Lung (tissue), 12 donors: ENCODE results near the gene GPT2. TPM values are rescaled to one million over a fixed set of nuclear protein-coding genes. Genes with fewer than 3 reads are reported as not detected.

Experiments used
- ATAC-seq: fragments of 200-7000 bp; cut with Tn5 transposase; one replicate; pipeline ENCODE4 v1.9.1; 2020; ENCODE audit warnings: moderate number of reproducible peaks; ENCODE audit not compliant: insufficient read depth, low FRiP score
- DNase-seq, 3 donors: peaks; one replicate each; pipeline ENCODE4 v3.0.0-alpha.2; 2013 to 2017
- H3K27ac ChIP-seq, 2 donors: one replicate each; pipeline ENCODE4 v1.5.1; 2013; ENCODE audit warnings: mild to moderate bottlenecking in 2 of 2, moderate library complexity in 2 of 2, control low read depth in 1 of 2, inconsistent platforms in 1 of 2, low read depth in 1 of 2, low read length in 1 of 2
- H3K27me3 ChIP-seq, 3 donors: one replicate each; pipeline ENCODE4 v1.5.1; 2013; ENCODE audit warnings: low read length in 2 of 3; ENCODE audit not compliant: control insufficient read depth in 3 of 3, insufficient read depth in 3 of 3
- H3K36me3 ChIP-seq, 4 donors: one replicate each; pipeline ENCODE4 v1.5.1; 2013; ENCODE audit warnings: low read length in 4 of 4, mild to moderate bottlenecking in 1 of 4, moderate library complexity in 1 of 4; ENCODE audit not compliant: control insufficient read depth in 4 of 4, insufficient read depth in 4 of 4
- H3K4me1 ChIP-seq, 5 donors: one replicate each; pipeline ENCODE4 v1.5.1; 2013; ENCODE audit warnings: low read length in 5 of 5, mild to moderate bottlenecking in 2 of 5, moderate library complexity in 1 of 5; ENCODE audit not compliant: control insufficient read depth in 5 of 5, insufficient read depth in 5 of 5
- H3K4me3 ChIP-seq: one replicate; pipeline ENCODE4 v1.5.1; 2013; ENCODE audit warnings: mild to moderate bottlenecking, control low read depth, moderate library complexity
- H3K9ac ChIP-seq, 2 donors: one replicate each; pipeline ENCODE4 v1.5.1; 2013; ENCODE audit warnings: low read length in 2 of 2, control low read depth in 1 of 2; ENCODE audit not compliant: insufficient read depth in 1 of 2
- H3K9me3 ChIP-seq, 4 donors: one replicate each; pipeline ENCODE4 v1.5.1; 2013; ENCODE audit warnings: low read length in 3 of 4, mild to moderate bottlenecking in 1 of 4, moderate library complexity in 1 of 4; ENCODE audit not compliant: control insufficient read depth in 4 of 4, insufficient read depth in 3 of 4
- CTCF ChIP-seq: IDR thresholded peaks from 2 replicates; pipeline ENCODE4 v1.5.1; 2012; ENCODE audit warnings: mild to moderate bottlenecking; ENCODE audit errors: control extremely low read depth, extremely low read depth
- WGBS, 2 donors: extraction: QIAGEN DNeasy Blood & Tissue Kit; methylation state at CpG; one replicate each; pipeline ENCODE4 v1.1.7; 2013; 5-methylcytosine and 5-hydroxymethylcytosine counted together
- polyA plus RNA-seq, 2 donors: library from polyadenylated mRNA; stranded (reverse); fragments of 200-250 nt; gene quantifications; one replicate each; pipeline ENCODE4 v1.2.1, GENCODE V29; 2013
- total RNA-seq, 2 donors: library from RNA; depleted of rRNA in 1 of 2; stranded (reverse); fragments of >200 nt in 1 of 2; gene quantifications; one replicate each; pipeline ENCODE4 v1.2.1, GENCODE V29; 2014 to 2021
- donor health status: control.
- donor health status: control.
- donor health status: Bipolar disorder and iron deficiency.
- donor health status: healthy.
- donor health status: DM: yes; HTN: yes; CAD: no.

The GPT2 gene
- total and polyA plus RNA-seq, 4 donors: 4.3 to 13.3 (median 6.5) TPM

- Histone ChIP-seq H3K36me3 (no peaks in the 10 kb centered on the region), H3K9ac (no peak overlapping the region), H3K27ac (no peak overlapping the region), H3K4me3 (no peak overlapping the region), H3K27me3 (no peaks in the 10 kb centered on the region), H3K9me3 (no peaks in the 10 kb centered on the region), H3K4me1 (peaks cover 0 to 7% (median 2%) of the 10 kb centered on the region in 5 donors)
- ATAC-seq: no peak
- TF ChIP-seq CTCF: no peak
- WGBS, 2 donors: 77 to 90% methylated on average over 4 of the region's 4 CpGs
- DNase-seq: no peak
These were observed 28.8 kb upstream of the GPT2 start for GRCh38 chr16:46855389-46855788.

- DNase-seq: peak; percentile 44 to 71 (median 71)
- no peaks in the 10 kb centered on the region for H3K9me3 ChIP-seq
- no peaks in the 10 kb centered on the region for H3K36me3 ChIP-seq
- H3K4me3 ChIP-seq: no peak overlapping the region
- no peak overlapping the region for H3K9ac ChIP-seq
- no peak overlapping the region for H3K27ac ChIP-seq
- TF ChIP-seq CTCF: no peak
- H3K4me1 ChIP-seq: peaks cover 0 to 7% (median 2%) of the 10 kb centered on the region in 5 donors
- no peak for ATAC-seq
- WGBS, 2 donors: 47 to 62% methylated on average over 6 of the region's 6 CpGs
- no peaks in the 10 kb centered on the region for H3K27me3 ChIP-seq
These were observed 26.7 kb upstream of the GPT2 start for GRCh38 chr16:46857368-46857945.

- Histone ChIP-seq H3K9me3 (no peaks in the 10 kb centered on the region), H3K4me3 (no peak overlapping the region), H3K27ac (no peak overlapping the region), H3K9ac (no peak overlapping the region), H3K4me1 (peaks cover 0 to 7% (median 2%) of the 10 kb centered on the region in 5 donors), H3K36me3 (no peaks in the 10 kb centered on the region), H3K27me3 (no peaks in the 10 kb centered on the region)
- TF ChIP-seq CTCF: no peak
- no peak for ATAC-seq
- DNase-seq: no peak
- WGBS, 2 donors: 92 to 94% methylated on average over 6 of the region's 6 CpGs
These were observed 26.0 kb upstream of the GPT2 start for GRCh38 chr16:46858151-46858550.

GRCh38 chr16:46859719-46860152 lies 24.4 kb upstream of the GPT2 start:
- 78% methylated on average over 5 of the region's 5 CpGs for WGBS, 2 donors
- DNase-seq: no peak
- Histone ChIP-seq H3K27ac (no peak overlapping the region), H3K27me3 (no peaks in the 10 kb centered on the region), H3K4me1 (peaks cover 0 to 7% (median 2%) of the 10 kb centered on the region in 5 donors), H3K9ac (no peak overlapping the region), H3K4me3 (no peak overlapping the region), H3K9me3 (no peaks in the 10 kb centered on the region), H3K36me3 (no peaks in the 10 kb centered on the region)
- TF ChIP-seq CTCF: no peak
- ATAC-seq: no peak
